HG03558 (cell line): Measurements from ENCODE around the gene CIAO1.
"Not testable (repeated sequence)": the region's sequence is repeated elsewhere in the genome, so short reads cannot be mapped to it uniquely, and the experiment has no call there.

Experiments
- ATAC-seq: cut with Tn5 transposase; IDR thresholded peaks from one replicate; pipeline ENCODE4 v1.9.1; 2021; ENCODE audit warnings: moderate number of reproducible peaks; ENCODE audit not compliant: unreplicated experiment; ENCODE audit errors: extremely low read depth

The CIAO1 gene

DNA sequence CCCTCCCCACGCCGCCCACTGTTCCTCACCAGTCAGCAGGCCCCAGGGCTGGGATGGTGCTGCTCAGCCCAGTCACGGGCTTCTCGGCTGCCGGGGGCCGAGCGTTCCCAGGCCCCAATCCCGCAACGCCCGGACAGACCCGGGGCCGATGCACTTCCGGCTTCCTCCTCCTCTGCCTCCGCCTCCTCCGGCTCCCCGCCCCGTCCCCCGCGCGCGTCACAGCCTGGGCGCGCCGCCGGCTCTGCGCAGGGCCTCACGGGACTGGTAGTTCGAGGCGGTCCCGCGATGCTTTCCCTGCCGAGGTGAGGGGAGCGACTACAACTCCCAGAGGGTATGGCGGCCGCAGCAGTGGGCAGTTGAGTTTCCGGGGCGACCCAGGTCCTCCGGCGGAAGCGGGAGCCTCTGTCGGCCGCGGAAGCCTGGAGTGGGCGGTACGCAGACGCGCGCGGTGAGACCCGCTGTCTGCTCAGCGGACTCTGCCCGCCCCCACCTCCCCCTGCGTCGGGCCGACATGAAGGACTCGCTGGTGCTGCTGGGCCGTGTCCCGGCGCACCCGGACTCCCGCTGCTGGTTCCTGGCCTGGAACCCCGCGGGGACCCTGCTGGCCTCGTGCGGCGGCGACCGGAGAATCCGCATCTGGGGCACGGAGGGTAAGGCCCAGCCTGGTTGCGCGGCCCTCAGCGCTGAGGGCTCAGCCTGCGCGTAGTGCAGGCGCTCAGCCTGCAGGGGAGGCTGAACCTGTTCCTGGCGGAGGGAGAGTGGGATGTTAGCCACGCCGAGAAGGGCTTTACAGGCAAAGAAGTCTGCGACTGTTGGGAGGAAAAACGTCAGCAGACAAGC, at the start of gene CIAO1, which contains the start of gene TMEM127:
Gene CIAO1, plus strand, starts transcription at position 386 of the 840 bp plus-strand sequence. Its CDS starts 126 bp downstream, at position 512.
Gene TMEM127, minus strand, starts transcription at position 158 of the 840 bp plus-strand sequence. CDS start 616 bp downstream, outside the sequence.
- peak; percentile 89 for ATAC-seq

DNA sequence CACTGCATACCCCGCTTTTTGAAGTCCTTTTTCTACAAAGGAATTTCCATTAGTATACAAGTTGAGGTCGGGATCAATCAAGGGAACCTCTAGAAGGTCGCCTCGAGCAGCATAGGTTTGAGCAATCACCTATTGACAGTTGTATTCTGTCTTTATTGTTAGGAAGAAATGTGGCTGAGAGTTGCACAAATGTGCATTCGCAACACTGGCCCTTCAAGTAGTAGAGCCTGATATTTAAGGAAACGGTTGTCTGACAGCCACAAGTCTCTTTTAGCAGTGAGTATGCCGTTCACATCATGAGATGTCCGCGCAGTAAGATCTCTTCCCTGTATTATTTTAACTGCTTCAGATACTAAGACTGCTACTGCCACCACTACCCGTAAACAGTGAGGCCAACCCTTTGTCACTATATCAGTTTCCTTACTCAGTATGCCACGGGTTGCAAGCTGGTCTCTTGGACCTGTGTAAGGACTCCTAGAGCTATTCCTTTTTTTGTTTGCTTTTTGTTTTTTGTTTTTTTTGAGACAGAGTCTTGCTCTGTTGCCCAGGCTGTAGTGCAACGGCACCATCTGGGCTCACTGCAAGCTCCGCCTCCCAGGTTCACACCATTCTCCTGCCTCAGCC, 47.4 kb upstream of the CIAO1 start:
- no peak for ATAC-seq

DNA sequence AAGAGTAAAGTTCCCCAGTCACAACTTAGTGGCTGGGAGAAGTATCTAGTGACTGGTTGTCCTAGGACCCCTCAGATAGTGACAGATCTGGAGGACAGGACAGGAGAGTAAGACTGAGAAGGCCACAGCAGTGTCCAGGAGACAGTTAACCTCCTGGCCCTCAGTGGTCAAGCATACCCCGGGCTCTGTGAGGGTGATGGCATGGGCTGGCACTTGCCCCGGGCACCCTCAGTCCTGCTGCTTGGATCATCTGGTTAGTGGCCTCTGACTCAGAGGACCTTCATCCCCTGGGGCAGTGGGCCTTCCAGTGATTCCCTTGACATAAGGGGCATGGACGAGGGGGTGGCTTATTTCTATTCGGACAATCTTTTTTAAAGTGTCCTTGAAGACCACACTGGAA, 46.1 kb upstream of the CIAO1 start:
- ATAC-seq, result not testable (repeated sequence)

DNA sequence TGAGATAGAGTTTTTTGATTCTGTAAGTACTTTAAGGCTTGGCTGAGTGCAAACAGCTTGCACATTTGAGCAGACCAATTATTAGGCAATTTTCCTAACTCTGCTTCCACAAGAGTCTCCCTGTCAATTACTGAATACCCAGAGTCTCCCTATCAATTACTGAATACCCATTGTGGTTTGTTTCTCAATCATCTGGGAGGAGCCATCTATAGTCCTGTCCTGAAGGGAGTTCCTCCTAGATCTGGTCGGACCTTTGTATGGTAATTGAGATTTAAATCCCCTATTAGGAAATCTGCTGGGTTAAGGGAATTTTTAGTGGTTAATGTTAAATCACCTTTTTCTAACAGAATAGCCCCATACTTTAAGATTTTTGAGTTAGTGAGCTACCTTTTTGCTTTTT, 44.9 kb upstream of the CIAO1 start:
- ATAC-seq, result not testable (repeated sequence)

DNA sequence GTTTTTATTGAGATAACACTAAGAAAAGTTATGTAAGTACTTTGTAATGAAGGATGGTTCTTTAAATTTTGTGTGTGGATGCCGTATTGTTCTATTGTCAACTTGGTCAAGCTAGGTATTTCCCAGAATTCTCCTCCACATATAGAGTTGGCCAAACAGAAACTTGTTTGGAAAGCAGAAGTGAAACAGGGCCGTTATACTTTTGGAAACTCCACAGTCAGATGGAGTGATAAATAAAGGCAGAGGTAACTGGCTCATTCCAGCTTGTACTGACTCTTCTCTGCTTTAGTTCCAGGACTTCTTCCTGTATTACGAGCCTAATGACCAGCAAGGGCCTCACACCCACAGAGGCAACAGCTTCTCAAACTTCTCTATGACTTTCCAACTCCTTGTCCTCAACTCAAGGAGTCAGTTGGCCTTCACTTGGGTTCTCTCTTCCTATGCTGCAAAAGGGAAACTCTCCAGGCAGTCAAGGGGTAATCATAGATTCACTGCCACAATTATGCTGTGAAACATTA, 41.0 kb upstream of the CIAO1 start:
- no peak for ATAC-seq

DNA sequence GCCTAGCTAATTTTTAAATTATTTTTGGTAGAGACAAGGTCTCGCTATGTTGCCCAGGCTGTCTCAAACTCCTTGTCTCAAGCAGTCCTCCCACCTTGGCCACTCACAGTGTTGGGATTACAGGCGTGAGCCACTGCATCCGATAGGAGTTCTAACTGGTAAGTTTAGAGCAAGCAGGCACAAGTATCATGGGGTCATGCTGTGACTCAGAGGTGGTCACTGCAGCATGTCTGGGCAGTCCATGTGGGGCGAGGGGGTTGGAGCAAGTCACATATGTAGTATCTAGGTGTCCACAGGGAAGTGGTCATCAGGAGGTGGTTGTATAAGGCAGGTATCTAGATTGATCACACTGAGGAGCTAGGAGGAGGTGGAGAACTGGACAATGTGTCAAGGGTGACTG, 34.7 kb upstream of the CIAO1 start:
- no peak for ATAC-seq

DNA sequence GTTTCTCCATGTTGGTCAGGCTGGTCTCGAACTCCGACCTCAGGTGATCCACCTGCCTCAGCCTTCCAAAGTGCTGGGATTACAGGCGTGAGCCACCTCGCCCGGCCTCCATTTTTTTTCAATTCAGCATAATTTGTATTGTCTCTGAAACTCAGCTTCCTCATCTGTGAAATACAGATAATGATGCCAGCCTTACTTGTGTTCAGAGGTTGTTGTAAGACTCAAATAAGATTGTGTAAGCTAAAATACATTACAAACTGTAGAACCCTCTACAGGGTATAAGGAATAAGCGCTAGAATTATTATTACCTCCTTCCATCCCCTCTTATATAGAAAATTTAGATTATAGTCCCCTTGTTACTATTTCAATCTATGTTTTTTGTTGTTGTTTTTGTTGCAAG, 32.6 kb upstream of the CIAO1 start:
- no peak for ATAC-seq

DNA sequence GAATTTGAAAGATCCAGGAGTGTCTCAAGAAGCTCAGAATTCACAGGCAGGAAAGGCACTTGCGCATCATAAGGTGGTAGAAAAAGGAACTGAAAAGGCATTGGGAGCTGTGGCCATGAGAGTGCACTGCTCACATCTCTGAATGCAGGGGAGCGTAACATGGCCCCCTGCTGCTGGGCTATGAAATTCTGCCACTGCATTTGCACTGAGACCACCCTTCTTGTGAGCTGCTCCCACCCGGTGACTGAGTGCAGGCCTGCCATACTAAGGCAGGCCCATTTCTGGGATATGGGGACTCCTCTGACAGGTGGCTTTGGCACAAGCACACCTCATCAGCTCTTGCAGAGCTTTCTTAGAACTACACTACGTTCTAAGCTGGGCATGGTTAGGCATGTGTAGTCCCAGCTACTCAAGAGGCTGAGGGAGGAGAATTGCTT, 32.1 kb upstream of the CIAO1 start:
- ATAC-seq, result peak; percentile 61

DNA sequence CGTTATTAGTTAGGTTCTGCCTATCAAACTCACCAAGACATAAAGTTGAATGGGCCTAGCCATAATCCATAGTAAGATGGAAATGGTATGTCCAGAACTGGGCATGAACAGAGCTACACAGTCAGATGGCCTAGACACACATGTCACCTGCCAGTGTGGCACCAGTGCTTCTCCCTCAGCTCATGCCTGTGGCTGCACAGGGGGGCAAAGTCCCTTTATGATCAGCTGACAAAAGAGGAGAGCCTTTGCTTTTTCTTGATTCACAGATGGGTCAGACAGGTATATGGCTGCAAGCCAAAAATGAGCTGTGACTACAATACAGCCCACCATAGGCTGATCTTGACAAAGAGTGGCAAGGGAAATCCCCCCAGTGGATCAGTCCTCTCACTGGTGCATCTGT, 29.1 kb upstream of the CIAO1 start:
- ATAC-seq, result no peak

DNA sequence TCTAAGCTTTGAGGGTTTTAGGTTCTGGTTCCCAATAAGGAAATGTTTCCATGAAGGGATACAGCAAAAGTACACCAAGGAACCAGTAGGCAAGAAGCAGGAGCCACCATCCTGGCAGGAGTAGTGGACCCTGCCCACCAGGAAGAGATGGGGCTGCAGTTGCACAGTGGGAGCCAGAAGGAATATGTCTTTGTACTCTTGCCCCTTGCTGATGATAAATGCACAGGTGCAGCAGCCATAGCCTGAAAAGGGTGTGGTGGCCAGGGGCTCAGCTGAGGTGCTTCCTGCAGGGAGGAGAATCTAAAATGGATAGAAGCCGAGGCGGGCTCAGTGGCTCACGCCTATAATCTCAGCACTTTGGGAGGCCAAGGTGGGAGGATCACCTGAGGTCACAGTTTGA, 27.8 kb upstream of the CIAO1 start:
- ATAC-seq, result no peak

DNA sequence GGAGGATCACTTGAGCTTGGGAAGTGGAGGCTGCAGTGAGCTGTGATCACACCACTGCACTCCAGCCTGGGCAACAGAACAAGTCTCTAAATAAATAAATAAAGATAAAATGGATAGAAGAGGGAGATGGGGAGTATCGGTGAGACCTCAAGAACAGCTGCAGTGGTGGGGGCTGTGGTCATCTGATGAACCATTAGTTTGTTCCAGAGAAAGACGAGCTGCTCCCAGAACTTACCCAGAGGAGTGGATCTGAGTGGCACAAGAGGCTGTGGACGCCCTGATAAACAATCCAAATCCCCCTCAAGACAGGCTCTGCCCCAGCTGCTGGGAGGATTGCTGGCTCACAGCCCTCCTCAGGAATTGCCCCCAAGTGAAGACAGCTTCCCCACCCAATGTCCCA, 26.9 kb upstream of the CIAO1 start:
- ATAC-seq, result no peak

DNA sequence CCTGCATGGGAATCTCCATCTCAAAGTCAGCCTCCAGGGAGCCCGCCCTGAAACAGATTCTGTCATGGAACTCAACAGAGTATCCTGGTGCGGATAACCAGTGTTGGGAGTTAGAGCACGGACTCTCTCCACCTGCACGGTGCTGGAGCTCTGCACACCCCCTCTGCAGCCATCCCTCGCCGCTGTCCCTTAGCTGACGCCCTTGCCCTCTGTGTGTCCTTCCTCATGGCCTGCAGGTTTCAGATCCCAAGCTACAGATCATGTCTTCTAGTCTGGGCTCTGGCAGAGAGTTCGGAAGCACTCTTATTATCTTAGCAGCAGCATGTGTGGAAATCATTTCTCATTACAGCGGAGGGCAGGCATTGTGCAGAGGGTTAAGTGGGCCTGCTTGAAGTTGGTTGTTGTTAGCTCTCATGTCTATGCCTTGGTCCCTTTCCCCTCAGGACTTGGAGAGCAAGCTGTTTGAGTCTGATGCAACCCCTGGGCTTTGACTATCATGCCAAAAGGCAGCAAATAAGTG, 26.2 kb upstream of the CIAO1 start:
- ATAC-seq, result no peak

DNA sequence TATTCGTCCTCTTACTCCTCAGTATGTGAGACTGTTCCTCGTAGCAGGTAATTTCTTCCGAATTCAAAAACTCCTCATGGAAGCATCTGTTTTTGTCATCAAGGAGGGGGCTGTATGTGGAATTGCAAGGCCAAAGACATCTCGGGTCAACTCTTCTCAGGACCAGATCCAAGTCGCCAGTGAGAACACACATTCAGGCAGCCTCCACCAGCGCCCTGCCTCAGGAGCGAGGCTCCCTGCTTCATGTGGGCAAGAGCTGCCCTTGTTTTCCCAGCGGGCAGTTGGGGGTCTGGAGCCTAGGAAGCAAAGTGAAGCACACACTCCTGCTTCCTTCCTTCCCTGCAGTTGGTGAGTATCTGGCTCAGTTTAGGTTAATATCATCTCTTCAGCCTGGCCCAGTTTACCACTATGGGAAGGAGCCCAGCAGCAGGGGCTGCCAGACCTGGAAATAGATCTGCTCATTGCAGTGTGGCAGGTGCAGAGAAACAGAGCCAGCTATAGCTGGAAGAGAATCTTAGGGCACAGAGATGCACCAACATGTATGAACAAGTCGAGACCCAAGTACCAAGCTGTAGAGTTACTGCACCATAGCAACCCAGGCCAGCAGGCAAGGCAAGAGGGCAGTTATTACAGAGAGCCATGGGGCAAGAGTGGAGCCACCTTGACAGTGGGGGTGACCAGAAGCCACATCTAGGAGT, 25.5 kb upstream of the CIAO1 start:
- no peak for ATAC-seq

DNA sequence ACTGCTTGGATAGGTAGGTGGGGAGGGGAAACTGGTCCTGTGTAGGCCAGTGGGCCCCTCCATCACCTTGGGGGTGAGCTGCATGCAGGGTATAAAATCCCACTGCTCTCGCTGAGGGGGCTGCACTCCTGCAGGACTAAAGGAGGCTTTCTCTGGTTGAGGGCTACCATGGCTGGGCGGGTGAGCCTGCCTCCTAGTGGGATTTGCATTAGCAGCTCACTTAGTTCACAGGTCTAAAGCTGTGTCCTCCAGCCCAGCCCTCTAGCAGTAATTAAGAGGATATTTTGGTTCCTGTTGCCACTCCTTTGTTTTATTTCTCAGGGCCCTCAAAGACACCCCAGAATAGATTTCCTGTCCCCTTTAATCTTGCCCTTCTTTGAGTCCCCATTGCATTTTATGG, 24.8 kb upstream of the CIAO1 start:
- ATAC-seq, result no peak

DNA sequence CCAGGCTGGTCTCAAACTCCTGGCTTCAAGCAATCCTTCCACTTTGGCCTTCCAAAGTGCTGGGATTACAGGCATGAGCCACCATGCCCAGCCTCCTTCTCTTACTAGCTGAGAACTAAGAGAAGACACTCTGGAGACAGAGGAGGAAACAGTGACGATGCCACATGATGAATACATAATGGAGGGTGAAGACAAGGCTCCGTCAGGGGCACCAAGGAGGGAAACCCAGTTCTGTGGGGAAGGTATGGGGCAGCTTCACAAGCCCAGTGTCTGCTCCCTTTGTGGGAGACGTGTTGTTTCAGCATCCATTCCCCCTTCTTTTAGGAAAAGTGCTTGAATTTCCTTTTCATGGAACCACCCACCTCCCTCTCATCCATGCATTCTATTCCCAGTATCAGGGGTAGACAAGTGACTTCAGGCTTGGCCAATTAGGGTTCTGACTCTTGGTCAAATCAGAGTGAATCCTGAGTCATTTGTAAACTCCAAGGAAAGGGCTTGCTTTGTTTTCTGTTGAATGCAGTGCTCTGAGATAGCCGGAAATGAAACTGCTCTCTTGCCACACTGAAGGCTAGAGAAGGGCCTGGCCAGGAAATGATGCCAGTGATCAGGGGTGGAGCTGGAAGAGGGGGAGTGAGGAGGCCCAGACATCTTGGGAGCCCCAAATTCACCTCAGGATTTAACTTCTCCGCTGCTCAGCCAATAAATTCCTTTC, 24.0 kb upstream of the CIAO1 start:
- ATAC-seq, result peak; percentile 81

DNA sequence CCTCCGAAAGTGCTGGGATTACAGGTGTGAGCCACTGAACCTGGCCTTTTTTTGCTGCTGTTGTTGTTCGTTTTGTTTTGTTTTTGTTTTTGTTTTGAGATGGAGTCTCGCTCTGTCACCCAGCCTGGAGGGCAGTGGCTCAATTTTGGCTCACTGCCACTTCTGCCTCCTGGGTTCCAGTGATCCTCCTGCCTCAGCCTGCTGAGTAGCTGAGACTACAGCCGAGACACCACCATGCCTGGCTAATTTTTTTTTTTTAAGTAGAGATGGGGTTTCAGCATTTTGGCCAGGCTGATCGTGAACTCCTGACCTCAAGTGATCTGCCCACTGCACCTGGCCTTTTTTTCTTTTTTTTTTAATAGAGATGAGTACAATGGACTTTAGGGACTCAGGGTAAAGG, 22.2 kb upstream of the CIAO1 start:
- ATAC-seq, result no peak

DNA sequence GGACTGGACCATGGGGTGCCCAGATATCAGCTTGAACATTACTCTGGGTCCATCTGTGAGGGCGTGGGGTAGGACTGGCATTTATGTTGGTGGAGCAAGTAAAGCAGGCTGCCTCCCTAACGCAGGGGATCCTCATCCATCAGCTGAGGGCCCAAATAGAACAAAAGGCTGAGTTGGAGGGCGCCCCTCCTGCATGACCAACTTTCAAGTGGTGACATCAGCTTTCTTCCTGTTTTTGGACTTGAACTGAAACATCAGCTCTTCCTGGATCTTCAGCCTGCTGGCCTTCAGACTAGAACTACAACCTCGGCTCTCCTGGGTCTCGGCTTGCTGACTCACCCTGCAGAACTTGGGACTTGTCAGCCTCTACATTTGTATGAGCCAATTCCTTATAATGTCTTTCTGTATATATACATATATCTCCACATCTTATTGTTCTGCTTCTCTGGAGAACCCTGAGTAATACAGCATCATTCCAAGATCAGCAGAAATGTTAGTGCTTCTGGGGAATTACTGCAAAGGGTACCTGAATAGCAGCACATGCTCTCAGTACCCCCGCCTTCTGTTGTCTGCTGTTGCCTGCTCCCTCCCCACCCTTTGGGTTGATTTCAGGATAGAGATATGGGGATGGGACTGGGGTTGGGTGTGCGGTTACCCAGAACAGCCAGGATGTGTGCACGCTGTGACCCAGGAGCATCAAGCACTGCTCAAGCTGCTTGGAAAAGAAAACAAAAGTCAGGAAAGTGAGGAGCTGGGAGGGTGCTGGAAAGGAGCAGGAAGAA, 20.2 kb upstream of the CIAO1 start:
- ATAC-seq, result no peak

DNA sequence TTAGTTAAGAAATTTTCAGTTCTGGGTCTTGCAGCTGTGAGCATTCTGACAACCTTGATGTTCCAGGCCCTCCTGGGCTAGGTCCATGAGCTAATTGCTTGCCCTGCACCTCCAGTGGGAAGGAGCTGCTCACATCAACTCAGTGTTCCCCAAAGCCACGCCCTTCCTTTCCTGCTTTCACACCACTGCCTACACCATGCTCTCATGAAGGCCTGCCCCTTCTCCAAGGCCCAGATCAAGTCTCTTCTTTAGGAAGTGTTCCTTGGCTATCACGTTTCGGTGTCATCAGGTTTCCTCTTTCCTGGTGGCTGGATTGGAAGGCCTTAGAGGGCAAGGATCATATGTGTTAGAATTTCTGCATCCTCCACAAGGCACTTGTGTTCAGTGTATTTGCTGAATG, 19.0 kb upstream of the CIAO1 start:
- no peak for ATAC-seq

DNA sequence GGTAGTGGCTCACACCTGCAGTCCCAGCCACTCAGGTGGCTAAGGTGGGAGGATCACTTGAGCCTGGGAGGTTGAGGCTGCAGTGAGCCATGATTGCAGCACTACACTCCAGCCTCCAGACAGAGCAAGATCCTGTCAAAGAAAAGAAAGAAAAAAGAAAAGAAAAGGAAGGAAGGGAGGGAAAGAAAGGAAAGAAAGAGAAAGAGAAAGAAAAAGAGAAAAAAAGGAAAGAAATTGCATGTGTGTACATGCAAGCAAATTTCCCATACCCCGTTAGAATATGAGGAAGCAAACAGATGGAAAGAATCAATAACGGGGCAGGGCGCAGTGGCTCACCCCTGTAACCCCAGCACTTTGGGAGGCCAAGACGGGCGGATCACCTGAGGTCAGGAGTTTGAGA, 18.1 kb upstream of the CIAO1 start:
- no peak for ATAC-seq
